NCI-H510A treated with DMSO at 0.1 percent for 48 hours (cell line): ENCODE results near the gene RPP40.
A peak's percentile ranks its signal among the peaks of the same experiment; 100 is the strongest.
"Not testable (repeated sequence)": the region's sequence is repeated elsewhere in the genome, so short reads cannot be mapped to it uniquely, and the experiment has no call there.

Source experiments
- DNase-seq: peaks from one replicate; lab custom pipeline; 2025; lab: John Stamatoyannopoulos, UW

RPP40 gene

DNA sequence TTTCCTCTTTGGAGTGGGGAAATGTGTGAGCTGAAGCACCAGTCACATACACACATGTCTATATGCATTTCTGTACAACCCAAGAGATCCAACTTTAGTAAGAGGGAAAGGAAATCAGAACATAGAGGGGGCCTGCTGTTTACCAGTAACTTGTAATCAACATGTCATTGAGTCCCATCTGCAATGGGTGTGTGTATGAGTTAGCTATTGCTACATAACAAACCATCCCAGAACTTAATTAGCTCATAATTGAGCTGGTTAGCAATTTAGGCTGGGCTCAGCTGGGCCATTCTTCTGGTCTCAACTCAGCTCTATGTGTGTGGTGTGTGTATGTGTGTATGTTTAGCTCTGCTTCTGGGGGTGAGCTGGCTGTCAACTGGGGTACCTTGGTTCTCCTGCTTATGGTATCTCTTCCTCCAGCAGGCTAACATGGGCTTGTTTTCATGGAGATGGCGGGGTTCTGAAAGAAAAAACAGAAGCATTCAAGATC, 10.3 kb upstream of the RPP40 start:
- DNase-seq = no peak

DNA sequence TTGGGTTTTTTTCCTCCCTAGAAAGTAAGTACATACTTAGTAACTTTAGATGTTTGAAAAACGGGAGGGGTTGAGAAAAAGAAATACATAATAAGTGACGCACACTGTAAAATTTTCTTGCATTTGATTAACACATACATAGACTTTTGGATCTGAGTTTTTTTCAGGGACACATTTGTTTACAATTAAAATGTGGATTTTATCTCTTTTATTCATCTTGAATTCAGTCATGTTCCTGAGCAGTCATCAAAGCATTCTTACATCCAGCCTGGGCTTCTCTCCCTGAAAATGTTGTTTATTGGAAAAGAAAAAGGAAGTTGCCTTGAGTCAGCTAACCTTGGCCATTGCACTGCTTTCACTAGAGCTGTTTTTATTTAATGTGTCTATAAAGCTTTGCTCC, 8.7 kb upstream of the RPP40 start:
- DNase-seq = no peak

- no peak for DNase-seq
Observed at GRCh38 chr6:5011346-5011745, 7.5 kb upstream of the RPP40 start.

GRCh38 chr6:5007531-5007930, 3.7 kb upstream of the RPP40 start:
- DNase-seq = no peak

DNA sequence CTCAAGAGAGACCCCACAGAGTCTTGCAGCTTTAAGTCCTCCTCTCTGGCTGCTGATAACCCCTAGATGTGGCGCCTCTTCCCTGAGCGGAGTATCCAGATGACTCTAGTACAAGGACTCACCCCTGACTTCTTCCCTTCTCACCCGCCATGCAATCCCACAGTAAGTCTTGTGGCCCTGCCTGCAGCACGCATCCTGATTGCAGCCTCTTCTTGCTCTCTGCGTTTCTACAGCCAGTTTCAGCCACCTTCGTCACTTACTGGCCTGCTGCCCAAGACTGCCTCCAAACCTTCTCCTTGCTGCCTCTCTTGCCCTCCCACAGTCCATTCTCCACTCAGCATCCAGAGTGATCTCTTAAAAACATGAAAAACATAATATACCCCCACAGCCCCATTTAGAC, 2.4 kb upstream of the RPP40 start:
- no peak for DNase-seq

GRCh38 chr6:5005038-5005433, 1.2 kb upstream of the RPP40 start:
- not testable (repeated sequence) for DNase-seq

GRCh38 chr6:5004373-5005037, 668 bp upstream of the RPP40 start:
- DNase-seq = no peak

GRCh38 chr6:4999586-4999985, 4.3 kb downstream of the RPP40 start:
- DNase-seq = no peak

DNA sequence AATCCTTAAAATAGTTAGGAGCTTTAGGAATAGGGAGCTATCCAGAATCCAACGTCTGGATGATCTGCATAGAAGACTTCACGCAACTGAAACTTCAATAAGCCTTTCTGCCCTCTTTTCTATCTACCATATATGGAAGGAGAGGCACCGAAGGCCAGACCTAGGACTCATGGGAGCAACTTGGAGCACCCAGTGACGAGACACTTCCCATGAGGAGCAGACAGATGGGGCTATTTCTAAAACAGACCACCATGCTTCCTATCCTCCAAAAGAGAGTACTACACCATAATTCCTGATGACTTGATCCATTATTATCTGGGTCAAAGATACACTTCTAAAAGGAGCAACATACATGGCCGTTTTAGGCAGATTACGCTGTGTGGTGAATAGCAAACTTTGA, 6.0 kb downstream of the RPP40 start:
- no peak for DNase-seq

GRCh38 chr6:4994741-4995140, 9.1 kb downstream of the RPP40 start:
- no peak for DNase-seq

DNA sequence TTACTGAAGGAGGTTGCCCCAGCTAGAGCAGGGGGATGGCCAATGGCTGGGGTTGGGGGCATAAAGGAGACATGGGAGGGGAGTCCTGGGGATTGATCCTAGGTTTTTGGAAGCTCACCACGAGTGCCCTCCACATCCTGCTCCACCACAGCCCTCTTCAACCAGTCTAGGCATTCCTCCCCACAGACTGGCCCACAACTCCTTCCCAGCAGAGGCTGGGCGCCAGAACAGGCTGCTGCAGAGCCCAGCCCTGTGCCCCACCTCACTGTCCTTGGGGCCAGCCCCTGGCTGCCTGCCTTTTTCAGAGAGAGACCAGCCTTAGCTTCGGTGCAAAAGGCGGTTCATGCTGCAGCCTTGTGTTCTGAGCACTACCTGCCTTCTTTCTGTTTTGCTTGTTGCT, 16.4 kb downstream of the RPP40 start:
- no peak for DNase-seq

DNA sequence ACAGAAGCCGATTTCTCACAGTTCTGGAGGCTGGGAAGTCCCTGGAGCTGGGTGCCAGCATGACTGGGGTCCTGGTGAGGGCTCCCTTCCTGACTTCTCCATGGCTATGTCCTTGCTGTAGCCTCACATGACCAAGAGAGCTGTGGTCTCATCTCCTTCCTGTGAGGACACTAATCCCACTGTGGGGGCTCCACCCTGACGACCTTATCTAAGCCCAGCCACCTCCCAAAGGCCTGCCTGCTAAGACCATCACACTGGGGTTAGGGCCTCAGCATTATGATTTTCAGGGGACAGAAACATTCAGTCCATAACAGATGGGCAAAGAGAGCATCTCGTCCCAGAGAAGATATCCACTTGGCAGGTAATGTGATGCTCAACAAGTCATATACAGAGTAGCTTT, 16.8 kb downstream of the RPP40 start:
- DNase-seq = no peak

DNA sequence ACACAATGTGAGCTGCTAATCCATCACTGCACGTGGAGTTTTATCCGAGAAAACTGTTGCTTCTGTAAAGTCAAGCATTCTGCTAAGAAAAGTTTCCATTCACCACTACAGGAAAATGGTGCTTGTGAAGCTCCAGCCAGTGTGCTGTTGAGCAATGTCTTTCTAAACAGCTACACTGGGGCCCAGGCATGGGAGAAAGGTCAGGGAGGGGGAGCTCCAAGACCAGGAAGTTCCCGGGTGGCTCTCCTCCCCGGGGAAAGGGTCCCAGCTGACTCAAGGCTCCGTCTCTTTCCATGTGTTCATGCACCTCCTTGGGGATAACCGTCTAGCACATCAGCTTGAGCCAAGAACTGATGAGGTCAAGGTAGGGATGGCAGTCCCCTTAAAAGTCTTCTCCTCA, 20.5 kb downstream of the RPP40 start:
- DNase-seq = no peak

GRCh38 chr6:4981761-4982160, 22.1 kb downstream of the RPP40 start:
- DNase-seq = no peak

DNA sequence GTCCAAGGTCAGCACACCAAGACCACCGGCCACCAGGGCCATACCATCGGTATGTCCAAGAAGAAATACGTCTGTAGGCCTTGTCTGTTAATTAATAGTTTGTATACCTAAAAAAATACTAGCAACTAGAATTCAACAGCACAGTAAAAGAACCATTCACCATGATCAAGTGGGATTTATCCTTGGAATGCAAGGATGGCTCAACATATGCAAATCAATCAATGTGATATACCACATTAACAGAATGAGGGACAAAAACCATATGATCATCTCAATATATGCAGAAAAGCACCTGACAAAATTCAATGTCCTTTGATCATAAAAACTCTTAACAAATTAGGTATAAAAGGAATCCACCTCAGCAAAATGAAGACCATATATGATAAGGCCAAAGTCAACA, 24.4 kb downstream of the RPP40 start:
- no peak for DNase-seq

GRCh38 chr6:4977468-4977867, 26.4 kb downstream of the RPP40 start:
- no peak for DNase-seq

GRCh38 chr6:4975506-4975905, 28.3 kb downstream of the RPP40 start:
- DNase-seq = no peak

DNA sequence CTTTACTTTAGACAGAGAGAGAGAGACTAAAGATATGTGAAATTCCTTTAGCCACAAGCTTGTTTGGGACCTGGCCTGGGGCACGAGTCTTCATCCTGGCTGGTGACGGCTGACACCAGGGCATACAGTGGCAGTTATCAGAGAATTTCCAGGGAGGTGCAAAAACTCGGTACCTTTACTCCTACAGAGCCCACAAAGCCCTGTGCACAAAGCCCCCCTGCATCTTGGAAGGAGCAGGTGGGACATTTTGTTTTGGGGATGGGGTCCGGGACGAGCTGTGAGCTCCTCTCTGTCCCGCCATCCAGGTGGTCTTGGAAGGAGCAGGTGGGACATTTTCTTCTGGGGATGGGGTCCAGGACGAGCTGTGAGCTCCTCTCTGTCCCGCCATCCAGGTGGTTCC, 28.9 kb downstream of the RPP40 start:
- no peak for DNase-seq

DNA sequence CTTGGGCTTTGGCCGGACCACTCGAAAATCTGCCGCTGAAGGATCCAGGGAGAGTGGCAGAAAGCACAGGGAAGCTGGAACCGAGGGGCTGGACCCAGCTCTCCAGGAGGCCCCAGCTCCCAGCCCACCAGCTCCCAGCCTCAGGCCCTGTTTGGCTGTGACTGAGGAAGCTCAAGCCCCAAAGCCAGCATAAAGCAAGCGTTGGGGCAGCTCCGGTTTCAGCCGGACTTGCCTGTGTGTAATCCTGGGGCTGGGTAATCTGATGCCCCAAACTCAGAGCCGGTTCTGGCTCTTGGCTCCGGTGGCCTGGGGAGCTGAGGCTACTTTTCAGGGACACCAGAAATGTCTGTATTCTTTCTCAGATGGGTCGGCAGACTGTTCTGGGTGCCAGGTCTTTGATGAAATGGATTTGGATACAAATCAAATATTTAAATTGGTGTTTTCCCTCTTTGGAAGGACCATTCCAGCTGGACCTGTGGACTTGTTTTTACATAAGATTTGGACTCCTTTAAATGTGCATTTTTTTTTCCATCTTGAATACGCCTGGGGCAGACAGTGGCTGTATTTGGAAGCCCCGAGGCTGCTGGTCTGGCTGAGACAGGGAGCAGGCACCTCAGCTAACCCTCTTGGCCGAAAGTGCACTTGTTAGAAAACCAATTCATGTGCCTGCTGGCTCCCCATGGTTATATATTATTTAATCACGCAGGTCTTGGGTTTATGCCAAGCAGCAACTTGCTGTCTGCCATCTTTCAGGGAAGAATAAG, 29.7 kb downstream of the RPP40 start:
- peak; percentile 8 for DNase-seq

DNA sequence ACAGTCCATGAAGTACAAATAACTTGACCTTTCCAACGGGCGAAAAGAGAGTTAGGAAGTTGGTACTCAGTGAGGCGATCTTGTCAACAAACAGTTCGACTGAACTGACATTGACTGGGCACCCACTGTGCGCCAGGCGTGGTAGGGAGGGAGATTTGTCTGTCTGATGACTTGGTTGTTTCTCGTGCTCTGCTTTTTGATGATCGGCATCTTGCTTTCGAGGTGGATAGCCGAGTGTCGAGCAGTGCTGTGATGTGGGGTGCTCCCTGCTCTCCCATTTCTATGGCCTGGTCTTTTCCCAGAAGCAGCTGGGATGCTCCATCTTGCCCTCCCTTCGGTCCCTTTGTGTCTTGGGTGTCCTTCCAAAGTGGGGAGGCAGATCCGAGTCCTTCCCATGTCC, 30.4 kb downstream of the RPP40 start:
- DNase-seq = no peak

- no peak for DNase-seq
Observed at GRCh38 chr6:4972438-4972837, 31.4 kb downstream of the RPP40 start.

GRCh38 chr6:4971851-4972250, 32.0 kb downstream of the RPP40 start:
- no peak for DNase-seq

DNA sequence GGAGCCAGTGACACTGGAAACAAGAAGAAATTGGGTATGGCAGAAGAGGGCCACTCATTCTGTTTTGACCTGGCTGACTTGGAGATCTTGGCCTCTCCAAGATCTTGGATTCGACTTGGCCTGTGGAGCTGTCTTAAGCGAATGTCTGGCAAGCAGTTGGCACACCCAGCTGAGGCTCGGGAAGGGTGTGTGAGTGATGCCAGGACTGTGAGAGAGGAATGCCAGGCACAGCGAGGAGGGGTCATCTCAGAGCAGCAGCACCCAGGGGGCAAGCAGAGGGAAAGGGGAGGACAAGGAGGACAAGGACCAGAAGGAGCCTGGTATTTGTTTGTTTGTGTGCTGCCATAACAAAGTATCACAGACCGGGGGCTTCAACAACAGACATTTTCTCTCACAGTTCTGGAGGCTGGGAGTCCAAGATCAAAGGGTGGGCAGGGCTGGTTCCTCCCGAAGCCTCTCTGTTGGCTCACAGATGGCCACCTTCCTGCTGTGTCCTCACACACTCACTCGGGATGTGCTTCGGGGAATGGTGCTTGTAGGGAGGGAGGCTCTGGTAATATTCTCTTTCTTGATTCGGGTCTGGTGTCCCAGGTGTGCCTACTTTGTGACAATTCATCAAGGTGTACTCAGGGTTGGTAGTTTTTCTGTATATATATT, 33.0 kb downstream of the RPP40 start:
- DNase-seq = no peak
